GM13977 (cell line): Measurements from ENCODE around the gene TSHR.

Experiments used
- DNase-seq: peaks from one replicate; pipeline ENCODE4 v3.0.0; 2012; ENCODE audit warnings: low spot score
- CTCF ChIP-seq: IDR thresholded peaks from 2 replicates; pipeline ENCODE4 v1.5.1; 2012; ENCODE audit warnings: mild to moderate bottlenecking, control low read depth; ENCODE audit not compliant: insufficient read depth; ENCODE audit errors: extremely low read depth, missing control alignments
- in situ Hi-C: fragments of 300-500 bp; cut with MboI; formaldehyde crosslinking; loops from one replicate; pipeline ENCODE4 v1.12.0; 2022; ENCODE audit warnings: low sequenced_read_pairs, low pct_unique_long_range_greater_than_20kb, mixed read lengths, inconsistent platforms; ENCODE audit not compliant: unreplicated experiment

TSHR gene

GRCh38 chr14:81143793-81144192 lies 188.4 kb downstream of the TSHR start:
- DNase-seq, result no peak
- no peak for TF ChIP-seq CTCF
- in situ Hi-C loops, result no loop called here

GRCh38 chr14:81144824-81145603 lies 189.6 kb downstream of the TSHR start:
- TF ChIP-seq CTCF, result no peak
- no peak for DNase-seq
- in situ Hi-C loops, result no loop called here

GRCh38 chr14:81147140-81147897 lies 191.9 kb downstream of the TSHR start:
- in situ Hi-C loops, result no loop called here
- no peak for TF ChIP-seq CTCF
- no peak for DNase-seq

GRCh38 chr14:81148635-81149034 lies 193.2 kb downstream of the TSHR start:
- no peak for DNase-seq
- in situ Hi-C loops, result no loop called here
- no peak for TF ChIP-seq CTCF

GRCh38 chr14:81153187-81153586 lies 197.8 kb downstream of the TSHR start:
- no peak for DNase-seq
- in situ Hi-C loops, result no loop called here
- no peak for TF ChIP-seq CTCF

GRCh38 chr14:81157431-81157830 lies 202.0 kb downstream of the TSHR start:
- DNase-seq, result no peak
- no peak for TF ChIP-seq CTCF
- in situ Hi-C loops, result no loop called here
